ENCODE data around the gene DZIP3.

GRCh38 chr3:108620250-108620649 lies 30.7 kb downstream of the DZIP3 start:
- no peak for TF ChIP-seq CTCF (IDR thresholded peaks at IDR 0.05; ENCODE audit: insufficient read depth, low read length, poor library complexity, severe bottlenecking)
- no peak for TF ChIP-seq EZH2phosphoT487 (conservative IDR thresholded peaks at IDR 0.05; ENCODE audit: low read length)
